B cell (primary cell): Measurements from ENCODE around the gene DRD1. TPM values are rescaled to one million over a fixed set of nuclear protein-coding genes. Genes with fewer than 3 reads are reported as not detected.

Experiments
- ATAC-seq: fragments of 200-7000 bp; cut with Tn5 transposase; one replicate; pipeline ENCODE4 v1.10.0; 2021; ENCODE audit warnings: low read depth, mild to moderate bottlenecking, moderate number of reproducible peaks, moderate library complexity
- CTCF ChIA-PET: fragments of 350-600 bp; sonication (Branson Sonifier 250); formaldehyde crosslinking; loops from one replicate; lab custom pipeline; 2021; ENCODE audit warnings: antibody characterized with exemption, inconsistent platforms; lab: Charles Lee
- POLR2A ChIA-PET: fragments of 350-600 bp; sonication (Branson Sonifier 250); formaldehyde crosslinking; loops from one replicate; lab custom pipeline; 2021; ENCODE audit warnings: antibody characterized with exemption; lab: Charles Lee
- DNase-seq: peaks from one replicate; pipeline ENCODE4 v3.0.0; 2013
- H2AFZ ChIP-seq: 2 replicates; pipeline ENCODE4 v1.6.1; 2012; ENCODE audit warnings: mild to moderate bottlenecking, low read depth, low read length; ENCODE audit not compliant: insufficient read depth, poor library complexity, severe bottlenecking
- H3K27ac ChIP-seq, 2 donors: 1 replicate in 1 of 2; 2 replicates in 1 of 2; pipeline ENCODE4 v1.5.1; 2012 to 2013; ENCODE audit warnings: low read length in 2 of 2, mild to moderate bottlenecking in 2 of 2, moderate library complexity in 1 of 2
- H3K27me3 ChIP-seq, 4 experiments: fragments of 200-600 bp in 1 of 4; sonication (generic) in 1 of 4; replicated peaks in 1 of 4; 1 replicate in 2 of 4; 2 replicates in 2 of 4; pipeline versions ENCODE4 v1.6.1 to v1.7.0; 2013 to 2016; ENCODE audit warnings: low read length in 3 of 4, mild to moderate bottlenecking in 2 of 4, mixed read lengths in 1 of 4, moderate library complexity in 1 of 4; ENCODE audit not compliant: insufficient read depth in 4 of 4, control insufficient read depth in 3 of 4; ENCODE audit errors: control extremely low read depth in 1 of 4
- H3K36me3 ChIP-seq, 2 experiments: replicated peaks in 1 of 2; 1 replicate in 1 of 2; 2 replicates in 1 of 2; pipeline versions ENCODE4 v1.6.1 to v1.7.1; 2013; ENCODE audit warnings: low read length in 1 of 2; ENCODE audit not compliant: insufficient read depth in 2 of 2, control insufficient read depth in 1 of 2; ENCODE audit errors: control extremely low read depth in 1 of 2, extremely low read depth in 1 of 2
- H3K4me1 ChIP-seq, 2 donors: fragments of 200-600 bp in 1 of 2; sonication (generic) in 1 of 2; 1 replicate in 1 of 2; 2 replicates in 1 of 2; pipeline versions ENCODE4 v1.5.1 to v1.6.1; 2013 to 2017; ENCODE audit warnings: low read length in 2 of 2; ENCODE audit not compliant: control insufficient read depth in 2 of 2, insufficient read depth in 2 of 2
- H3K4me2 ChIP-seq: replicated peaks from 2 replicates; pipeline ENCODE3; 2012; ENCODE audit warnings: mild to moderate bottlenecking, low read depth, low read length; ENCODE audit not compliant: poor library complexity, severe bottlenecking
- H3K4me3 ChIP-seq, 5 experiments: fragments of 200-600 bp in 1 of 5; sonication (generic) in 1 of 5; 1 replicate in 3 of 5; 2 replicates in 2 of 5; pipeline versions ENCODE4 v1.5.1 to v1.7.0; 2011 to 2016; ENCODE audit warnings: low read length in 4 of 5, mild to moderate bottlenecking in 4 of 5, low read depth in 2 of 5, control low read depth in 1 of 5, moderate library complexity in 1 of 5; ENCODE audit not compliant: insufficient read depth in 1 of 5; ENCODE audit errors: control extremely low read depth in 1 of 5, extremely low read depth in 1 of 5
- H3K79me2 ChIP-seq: fragments of 200-600 bp; sonication (generic); one replicate; pipeline ENCODE4 v1.6.0; 2016; ENCODE audit warnings: low read length; ENCODE audit not compliant: control insufficient read depth, insufficient read depth
- H3K9ac ChIP-seq: fragments of 200-600 bp; sonication (generic); 2 replicates; pipeline ENCODE4 v1.6.1; 2017; ENCODE audit warnings: mild to moderate bottlenecking, low read length, moderate library complexity
- H3K9me3 ChIP-seq, 3 donors: one replicate each; pipeline versions ENCODE4 v1.6.1 to v1.7.1; 2013; ENCODE audit warnings: low read length in 2 of 3; ENCODE audit not compliant: control insufficient read depth in 2 of 3, insufficient read depth in 1 of 3; ENCODE audit errors: control extremely low read depth in 1 of 3
- H4K20me1 ChIP-seq: 2 replicates; pipeline ENCODE4 v1.6.0; 2012; ENCODE audit warnings: mild to moderate bottlenecking, low read length; ENCODE audit not compliant: insufficient read depth, control insufficient read depth, poor library complexity, severe bottlenecking
- H3K27ac Mint-ChIP-seq: one replicate; pipeline ENCODE4 v1.8.0; 2021; ENCODE audit warnings: mixed read lengths
- H3K27me3 Mint-ChIP-seq: one replicate; pipeline ENCODE4 v1.8.0; 2021; ENCODE audit warnings: mixed read lengths
- H3K4me1 Mint-ChIP-seq: one replicate; pipeline ENCODE4 v1.8.0; 2021; ENCODE audit warnings: mixed read lengths
- H3K4me3 Mint-ChIP-seq: one replicate; pipeline ENCODE4 v1.8.0; 2021; ENCODE audit warnings: mixed read lengths
- H3K9me3 Mint-ChIP-seq: one replicate; pipeline ENCODE4 v1.8.0; 2022; ENCODE audit warnings: mixed read lengths; ENCODE audit not compliant: insufficient read depth
- CTCF ChIP-seq: fragments of 200-600 bp; IDR thresholded peaks from one replicate; pipeline ENCODE4 v1.8.0; 2022; ENCODE audit warnings: antibody characterized with exemption, mild to moderate bottlenecking
- EZH2 ChIP-seq: IDR thresholded peaks from 2 replicates; pipeline ENCODE4 v1.6.1; 2012; ENCODE audit warnings: borderline replicate concordance, low read depth, mild to moderate bottlenecking, moderate library complexity, low read length; ENCODE audit not compliant: insufficient read depth, poor library complexity, severe bottlenecking
- WGBS: methylation state at CpG from one replicate; pipeline ENCODE4 v1.1.5; 2013; ENCODE audit warnings: missing lambda C conversion rate; ENCODE audit not compliant: insufficient coverage; 5-methylcytosine and 5-hydroxymethylcytosine counted together
- intact Hi-C: fragments of 100-400 bp; cut with micrococcal nuclease; formaldehyde crosslinking; loops from one replicate; pipeline ENCODE4 v1.10.0; 2022
- polyA plus RNA-seq: library from polyadenylated mRNA; depleted of rRNA; stranded (reverse); fragments of >200 nt; gene quantifications from 2 replicates; pipeline ENCODE4 v1.2.3, GENCODE V29; 2012
- total RNA-seq, 2 donors: library from RNA; stranded (reverse); fragments of 120-200 nt in 1 of 2; gene quantifications; 1 replicate in 1 of 2; 2 replicates in 1 of 2; pipeline versions ENCODE4 v1.2.3 to v1.2.4, GENCODE V29; 2013 to 2022

Gene DRD1
- total and polyA plus RNA-seq, 2 donors (not counting 1 experiment from before 2014, with no cell fraction given), result not detected

- POLR2A ChIA-PET, result no interaction called here
Observed at GRCh38 chr5:175479125-175479881, 35.3 kb upstream of the DRD1 start.

More at GRCh38 chr5:175479125-175479881, 35.3 kb upstream of the DRD1 start:
- Histone ChIP-seq H3K9me3 (no peaks in the 10 kb centered on the region), H3K4me3 (peak overlapping the region; percentile 50 to 85 (median 73)), H2AFZ (peak overlapping the region; percentile 74), H3K79me2 (peaks cover 56% of the 10 kb centered on the region), H3K9ac (peak overlapping the region; percentile 69), H3K27ac (peak overlapping the region in 1 of 2 donors; percentile 44), H4K20me1 (peaks cover 8% of the 10 kb centered on the region), H3K27me3 (no peaks in the 10 kb centered on the region), H3K4me2 (peak overlapping the region; percentile 77), H3K36me3 (peaks cover 0 to 7% of the 10 kb centered on the region in 2 experiments), H3K4me1 (peaks cover 20 to 23% of the 10 kb centered on the region in 2 donors)
- intact Hi-C loops, result no loop called here
- WGBS, result 71% methylated on average over 7 of the region's 13 CpGs
- TF ChIP-seq EZH2, result no peak
- TF ChIP-seq CTCF, result no peak
- Mint-ChIP-seq H3K27ac (peak overlapping the region; percentile 82), H3K9me3 (no peaks in the 10 kb centered on the region), H3K27me3 (peaks cover 8% of the 10 kb centered on the region), H3K4me1 (peaks cover 38% of the 10 kb centered on the region), H3K4me3 (peak overlapping the region; percentile 94)
- no peak for DNase-seq
- CTCF ChIA-PET, result interaction anchor here (0.8 kb wide), 1 partner anchor 15 kb away, joined by 4 read pairs; no protein-coding TSS in a partner anchor
- ATAC-seq, result no peak
